ENCODE data around the gene ALDH18A1.
"Not testable (repeated sequence)": the region's sequence is repeated elsewhere in the genome, so short reads cannot be mapped to it uniquely, and the experiment has no call there.

The ALDH18A1 gene

GRCh38 chr10:95656291-95657164 lies at the start of gene ALDH18A1:
Gene ALDH18A1 (minus strand): TSS chr10:95656711. CDS start chr10:95653377, 3,334 bp downstream.
- peak; percentile 91 for DNase-seq

GRCh38 chr10:95698415-95698814 lies 41.9 kb upstream of the ALDH18A1 start:
- no peak for DNase-seq

- peak; percentile 59 for DNase-seq
These were observed 40.9 kb upstream of the ALDH18A1 start for GRCh38 chr10:95697429-95697828.

GRCh38 chr10:95694665-95695064 lies 38.2 kb upstream of the ALDH18A1 start:
- no peak for DNase-seq

GRCh38 chr10:95693668-95694534 lies 37.4 kb upstream of the ALDH18A1 start, which contains the start of gene TCTN3:
Gene TCTN3 (minus strand): TSS chr10:95693927. CDS start chr10:95693899, 28 bp downstream.
- peak; percentile 99 for DNase-seq

GRCh38 chr10:95693071-95693667 lies 36.7 kb upstream of the ALDH18A1 start:
- no peak for DNase-seq

- DNase-seq: no peak
These were observed 34.8 kb upstream of the ALDH18A1 start for GRCh38 chr10:95691281-95691680.

- no peak for DNase-seq
These were observed 32.1 kb upstream of the ALDH18A1 start for GRCh38 chr10:95688648-95689047.

GRCh38 chr10:95683966-95684365 lies 27.5 kb upstream of the ALDH18A1 start:
- no peak for DNase-seq

- no peak for DNase-seq
These were observed 19.0 kb upstream of the ALDH18A1 start for GRCh38 chr10:95675403-95676116.

GRCh38 chr10:95674643-95675042 lies 18.1 kb upstream of the ALDH18A1 start:
- DNase-seq: no peak

GRCh38 chr10:95672641-95673040 lies 16.1 kb upstream of the ALDH18A1 start:
- DNase-seq: not testable (repeated sequence)

- DNase-seq: no peak
These were observed 8.0 kb upstream of the ALDH18A1 start for GRCh38 chr10:95664543-95664942.

- DNase-seq: no peak
These were observed 7.0 kb upstream of the ALDH18A1 start for GRCh38 chr10:95663496-95663895.

- no peak for DNase-seq
These were observed 5.3 kb upstream of the ALDH18A1 start for GRCh38 chr10:95661818-95662217.

GRCh38 chr10:95660283-95660682 lies 3.8 kb upstream of the ALDH18A1 start:
- no peak for DNase-seq

GRCh38 chr10:95657250-95657649 lies 739 bp upstream of the ALDH18A1 start:
- no peak for DNase-seq

- DNase-seq: no peak
These were observed 780 bp downstream of the ALDH18A1 start for GRCh38 chr10:95655571-95656290.

GRCh38 chr10:95653895-95654294 lies 2.6 kb downstream of the ALDH18A1 start:
- DNase-seq: no peak

GRCh38 chr10:95651346-95652060 lies 5.0 kb downstream of the ALDH18A1 start:
- DNase-seq: no peak

- no peak for DNase-seq
These were observed 6.3 kb downstream of the ALDH18A1 start for GRCh38 chr10:95650232-95650631.

Measured in CD4-positive, alpha-beta T cell treated with Interleukin-15 for 1 hour (primary cell).